GF-D8 (cell line): ENCODE data around the gene LONP1.
A peak's percentile ranks its signal among the peaks of the same experiment; 100 is the strongest.
"Not testable (repeated sequence)": the region's sequence is repeated elsewhere in the genome, so short reads cannot be mapped to it uniquely, and the experiment has no call there.

Experiments used
- DNase-seq: peaks from one replicate; lab custom pipeline; 2025; lab: John Stamatoyannopoulos, UW

LONP1 gene

GRCh38 chr19:5692723-5693194 is 27.2 kb downstream of the LONP1 start:
- no peak for DNase-seq

DNA sequence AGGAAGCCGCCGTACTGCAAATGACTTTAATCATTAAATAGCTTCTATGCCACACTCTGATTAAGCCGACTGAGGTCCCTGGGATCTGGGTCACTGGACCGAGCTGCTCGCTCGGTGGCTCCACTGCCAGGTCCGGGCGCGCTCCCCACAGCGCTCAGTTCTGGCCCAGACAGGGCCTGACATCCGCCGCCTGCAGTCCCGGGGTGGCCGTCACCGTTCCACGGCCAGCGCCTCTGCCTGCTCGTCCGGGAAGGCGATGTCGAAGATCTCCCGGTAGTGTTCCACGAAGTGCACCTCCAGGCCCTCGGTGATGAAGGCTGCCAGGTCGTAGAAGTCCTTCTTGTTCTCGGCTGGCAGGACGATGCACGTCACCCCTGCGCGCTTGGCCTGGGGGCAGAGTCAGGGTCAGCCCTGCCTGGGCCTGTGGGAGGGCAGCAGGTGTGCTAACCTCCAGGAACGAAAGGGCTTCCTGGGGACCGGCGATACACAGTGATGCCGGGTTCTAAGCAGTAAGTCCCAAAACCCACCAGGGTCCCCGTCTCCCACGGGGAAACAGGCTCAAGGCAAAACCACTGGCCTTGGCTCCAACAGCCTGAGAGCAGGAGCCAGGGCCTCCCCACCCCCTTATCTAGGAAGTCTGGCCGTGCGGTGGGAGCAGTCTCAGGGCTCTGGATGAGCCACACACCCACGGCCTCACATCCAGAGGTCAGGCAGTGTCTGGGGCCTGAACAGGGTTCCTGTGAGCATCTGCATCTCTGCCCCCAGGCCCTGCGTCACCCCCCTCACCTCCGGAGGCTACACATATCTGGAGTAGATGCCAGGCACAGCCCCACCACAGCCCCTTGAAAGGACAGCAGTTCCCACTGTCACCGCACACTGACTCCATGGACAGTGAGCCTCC is 27.9 kb downstream of the LONP1 start:
- no peak for DNase-seq

GRCh38 chr19:5690955-5691821 is 28.8 kb downstream of the LONP1 start:
- no peak for DNase-seq

DNA sequence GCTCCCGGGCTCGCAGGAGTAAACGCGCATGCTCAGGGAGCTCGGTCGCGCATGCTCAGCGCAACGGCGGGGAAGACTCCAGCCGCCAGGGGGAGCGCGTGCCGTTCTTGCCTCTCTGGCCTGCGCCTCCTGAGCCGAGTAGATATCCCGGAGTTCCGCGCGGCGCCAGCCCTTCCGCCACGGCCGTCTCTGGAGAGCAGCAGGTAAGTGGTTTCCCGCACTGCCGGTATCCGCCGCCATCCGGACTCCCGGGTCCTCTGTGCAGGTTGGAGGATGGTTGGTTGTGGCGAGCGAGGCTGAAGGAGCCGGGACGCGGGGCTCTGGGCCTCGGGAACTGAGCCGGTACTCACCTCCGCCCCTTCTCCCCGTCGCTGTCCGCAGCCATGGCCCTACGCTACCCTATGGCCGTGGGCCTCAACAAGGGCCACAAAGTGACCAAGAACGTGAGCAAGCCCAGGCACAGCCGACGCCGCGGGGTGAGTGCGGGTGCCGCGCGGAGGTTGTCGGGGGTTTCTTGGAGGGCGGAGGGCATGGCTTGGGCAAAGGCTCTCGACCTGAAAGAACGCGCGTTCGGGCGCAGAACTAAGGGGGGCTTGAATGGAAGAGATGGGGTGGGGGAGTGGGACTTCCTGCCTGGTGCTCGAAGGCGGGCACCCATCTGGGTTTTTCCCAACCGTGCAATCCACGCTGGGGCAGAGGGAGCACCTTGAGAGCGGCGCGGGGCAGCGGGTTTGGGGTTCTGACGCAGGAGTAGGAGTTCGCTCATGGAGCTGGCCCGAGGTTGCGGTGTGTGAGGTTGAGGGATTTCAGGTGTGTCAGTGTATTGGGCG is 29.6 kb downstream of the LONP1 start, which contains the start of gene RPL36:
Gene RPL36, plus strand, starts transcription at position 171 of the 830 bp plus-strand sequence. Its CDS starts 213 bp downstream, at position 384.
- DNase-seq = peak; percentile 85

DNA sequence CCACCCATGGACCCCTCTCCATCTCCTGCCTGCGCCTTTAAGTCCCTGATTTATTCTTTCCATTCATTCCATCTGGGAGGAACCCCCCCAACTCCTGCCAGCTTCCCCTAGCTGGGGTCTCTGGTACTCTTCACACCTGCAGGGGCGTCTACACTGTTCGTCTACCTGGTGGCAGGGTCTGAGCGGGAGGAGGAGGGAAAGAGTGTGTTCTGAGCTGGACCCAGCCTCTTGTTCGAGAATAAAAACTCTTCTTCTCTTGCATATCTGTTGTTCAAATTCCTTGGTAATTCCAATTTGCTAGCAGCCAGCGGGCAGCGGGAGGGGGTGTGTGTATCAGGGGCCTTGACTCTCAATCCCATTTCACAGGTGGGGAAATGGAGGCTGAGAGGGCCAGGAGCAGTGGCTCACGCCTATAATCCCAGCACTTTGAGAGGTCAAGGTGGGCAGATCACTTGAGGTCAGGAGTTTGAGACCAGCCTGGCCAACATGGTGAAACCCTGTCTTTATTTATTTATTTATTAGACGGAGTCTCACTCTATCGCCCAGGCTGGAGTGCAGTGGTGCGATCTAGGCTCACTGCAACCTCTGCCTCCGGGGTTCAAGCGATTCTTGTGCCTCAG is 31.6 kb downstream of the LONP1 start:
- DNase-seq = not testable (repeated sequence)

GRCh38 chr19:5687360-5688198 is 32.4 kb downstream of the LONP1 start:
- no peak for DNase-seq

DNA sequence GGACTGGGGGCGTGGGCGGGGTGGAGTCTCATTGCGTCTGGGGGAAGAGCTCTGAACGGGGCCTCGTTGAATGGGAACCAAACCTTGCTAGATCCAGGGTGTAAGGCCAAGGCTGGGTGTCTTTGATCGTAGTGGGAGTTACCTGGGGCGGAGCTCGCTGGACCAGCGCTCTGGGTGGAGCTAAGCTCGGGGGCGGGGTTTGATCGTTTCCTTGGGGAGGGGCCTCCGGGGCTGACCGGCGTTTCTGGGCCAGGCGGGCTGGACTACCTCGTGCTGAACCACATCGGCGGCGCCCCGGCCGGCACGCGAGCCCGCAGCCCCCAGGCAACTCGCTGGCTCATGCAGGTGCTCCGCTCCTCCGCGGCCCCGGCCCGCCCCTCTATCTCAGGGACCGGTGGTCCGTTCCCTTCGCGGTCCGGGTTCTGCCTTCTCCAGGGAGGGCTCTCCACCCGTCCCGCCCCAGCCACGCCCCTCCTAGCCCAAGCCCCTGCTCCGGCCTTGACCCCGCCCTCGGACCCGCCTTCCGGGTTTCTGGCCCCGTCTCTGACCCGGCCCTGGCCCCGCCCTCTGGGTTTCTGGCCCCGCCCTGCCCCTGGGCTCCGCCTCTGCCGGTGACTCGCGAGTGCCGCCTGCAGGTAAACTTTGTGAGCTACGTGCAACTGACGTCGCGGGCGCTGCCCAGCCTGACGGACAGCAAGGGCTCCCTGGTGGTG is 33.1 kb downstream of the LONP1 start:
- DNase-seq = peak; percentile 70

DNA sequence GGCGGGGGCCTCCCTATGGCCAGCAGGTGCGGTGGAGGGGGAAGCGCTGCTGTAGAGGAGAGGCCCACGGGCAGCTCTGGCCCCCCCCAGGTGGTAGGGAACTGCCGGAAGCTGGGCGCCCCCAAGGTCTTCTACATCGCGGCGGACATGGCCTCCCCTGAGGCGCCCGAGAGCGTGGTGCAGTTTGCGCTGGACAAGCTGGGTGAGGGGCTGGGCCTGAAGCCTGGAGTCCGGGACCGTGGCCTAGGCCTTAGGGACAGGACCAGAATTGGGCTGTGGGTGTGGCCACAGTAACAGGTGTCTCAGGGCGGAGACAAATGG is 33.7 kb downstream of the LONP1 start:
- no peak for DNase-seq

GRCh38 chr19:5684694-5685430 is 35.1 kb downstream of the LONP1 start:
- DNase-seq = no peak

DNA sequence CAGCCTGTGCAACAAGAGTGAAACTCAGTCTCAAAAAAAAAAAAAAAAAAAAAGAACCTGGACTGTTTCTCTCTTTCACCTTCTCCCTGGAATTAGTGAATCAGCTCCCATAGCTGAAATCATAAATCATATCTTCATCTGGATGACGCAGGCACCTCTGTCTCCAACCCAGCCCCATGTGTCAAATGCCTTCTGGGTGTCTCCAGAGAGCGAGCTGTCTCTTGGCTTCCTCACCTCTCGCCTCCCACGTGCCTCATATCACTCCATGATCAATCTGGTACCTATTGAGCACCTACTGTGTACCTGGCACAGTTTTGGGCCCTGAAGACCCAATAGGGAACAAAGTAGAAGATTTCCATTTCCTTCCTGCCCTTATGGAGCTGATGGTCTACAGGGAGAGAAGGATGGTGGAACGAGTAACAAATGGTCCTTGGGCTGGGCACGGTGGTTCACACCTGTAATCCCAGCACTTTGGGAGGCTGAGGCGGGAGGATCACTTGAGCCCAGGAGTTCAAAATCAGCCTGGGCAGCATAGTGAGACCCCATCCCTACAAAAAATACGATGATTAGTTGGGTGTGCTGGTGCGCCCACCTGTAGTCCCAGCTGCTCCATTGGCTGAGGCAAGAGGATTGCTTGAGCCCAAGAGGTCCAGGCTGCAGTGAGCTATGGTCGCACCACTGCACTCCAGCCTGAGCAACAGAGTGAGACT is 36.6 kb downstream of the LONP1 start:
- DNase-seq = no peak

GRCh38 chr19:5682107-5682482 is 37.9 kb downstream of the LONP1 start:
- DNase-seq = no peak

DNA sequence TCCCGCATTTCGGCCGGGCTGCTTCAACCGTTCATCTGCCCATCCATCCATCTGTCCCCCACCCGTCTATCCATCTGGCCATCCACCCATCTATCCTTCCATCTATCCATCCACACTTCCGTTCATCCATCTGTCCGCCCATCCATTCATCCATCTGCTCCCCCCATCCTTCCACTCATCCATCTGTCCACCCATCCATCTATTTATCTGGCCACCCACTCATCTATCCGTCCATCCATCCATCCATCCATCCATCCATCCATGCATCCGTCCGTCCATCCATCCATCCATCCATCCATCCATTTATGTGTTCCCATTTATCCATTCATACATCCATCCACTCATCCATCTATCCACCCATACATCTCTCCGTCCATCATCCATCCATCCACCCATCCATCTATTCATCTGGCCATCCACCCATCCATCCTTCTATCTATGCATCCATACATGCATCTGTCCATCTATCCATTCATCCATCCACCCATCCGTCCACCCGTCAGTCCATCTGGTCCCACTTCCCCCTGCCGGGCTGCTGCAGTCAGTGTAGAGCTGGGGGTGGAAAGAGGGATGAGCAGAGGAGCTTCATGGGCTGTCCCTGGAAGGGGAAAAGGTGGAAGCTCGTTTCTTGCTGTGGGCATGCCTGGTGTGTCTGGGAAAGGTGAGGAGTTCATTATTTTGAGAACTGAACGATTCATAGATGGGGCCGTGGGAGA is 38.4 kb downstream of the LONP1 start:
- DNase-seq = no peak

DNA sequence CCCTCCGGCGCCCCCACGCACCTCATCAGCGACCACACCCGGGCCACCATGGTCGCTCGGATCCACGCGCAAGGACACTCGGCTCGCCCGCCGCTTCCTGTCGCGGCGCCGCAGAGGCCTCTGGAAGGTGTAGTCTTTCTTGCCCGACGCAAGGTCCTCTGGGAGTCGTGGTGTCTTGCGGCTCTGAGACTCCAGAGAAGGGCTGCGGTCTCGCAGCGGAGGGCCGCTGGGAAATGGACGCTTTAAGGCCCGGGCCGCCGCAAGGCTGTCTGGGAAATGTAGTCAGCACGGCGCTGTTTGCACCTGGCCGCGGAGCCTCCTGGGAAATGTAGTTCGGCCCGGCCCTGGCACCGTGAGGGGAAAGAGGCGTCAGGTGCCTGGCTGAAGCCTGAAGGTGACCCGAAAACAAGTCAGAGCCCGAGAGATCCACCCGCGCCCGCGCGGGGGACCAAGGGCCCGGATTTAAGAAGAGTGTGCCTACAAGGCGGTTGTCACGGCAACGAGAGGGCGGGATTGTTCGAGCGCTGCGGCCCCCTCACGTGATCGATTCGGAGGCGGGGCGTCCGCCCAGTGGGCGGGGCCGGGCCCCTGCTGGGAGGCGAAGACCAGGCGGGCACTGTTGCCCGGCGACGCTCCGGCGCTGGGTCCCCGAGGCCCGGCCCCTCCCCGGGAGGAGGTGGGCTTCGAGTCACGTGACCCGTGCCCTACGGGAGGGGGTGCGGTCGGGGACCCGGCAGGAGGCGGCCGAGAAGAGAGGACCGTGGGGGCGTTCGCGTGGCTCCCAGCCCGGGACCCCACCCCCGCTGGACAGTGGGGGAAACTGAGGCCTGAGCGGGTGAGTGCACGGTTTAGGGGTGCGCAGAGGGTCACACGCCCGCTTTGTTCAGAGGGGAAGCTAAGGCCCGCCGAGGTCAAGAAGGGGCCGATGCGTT is 39.2 kb downstream of the LONP1 start, which contains the start of the genes HSD11B1L and MICOS13:
Gene HSD11B1L, plus strand, starts transcription at position 591 of the 932 bp plus-strand sequence. CDS start 3,806 bp downstream, outside the sequence.
Gene MICOS13, minus strand, starts transcription at position 80 of the 932 bp plus-strand sequence. Its CDS starts 30 bp downstream, at position 50.
- DNase-seq = peak; percentile 96

DNA sequence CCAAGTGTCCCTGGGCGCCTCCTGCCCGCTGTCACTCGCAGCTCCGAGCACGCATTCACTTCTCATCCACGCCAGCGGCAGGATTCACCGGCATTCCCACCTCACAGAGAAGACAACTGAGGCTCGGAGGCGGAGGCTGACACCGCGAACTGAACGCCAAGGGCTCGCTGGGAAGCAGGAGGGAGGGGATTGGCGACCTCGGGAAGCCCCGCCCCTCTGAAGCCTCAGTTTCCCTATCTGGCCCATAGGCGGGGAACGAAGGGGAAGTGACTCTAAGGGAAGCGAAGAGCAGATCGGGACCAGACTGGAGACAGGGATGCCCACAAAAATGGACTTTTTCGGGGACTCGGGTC is 39.9 kb downstream of the LONP1 start:
- DNase-seq = no peak

DNA sequence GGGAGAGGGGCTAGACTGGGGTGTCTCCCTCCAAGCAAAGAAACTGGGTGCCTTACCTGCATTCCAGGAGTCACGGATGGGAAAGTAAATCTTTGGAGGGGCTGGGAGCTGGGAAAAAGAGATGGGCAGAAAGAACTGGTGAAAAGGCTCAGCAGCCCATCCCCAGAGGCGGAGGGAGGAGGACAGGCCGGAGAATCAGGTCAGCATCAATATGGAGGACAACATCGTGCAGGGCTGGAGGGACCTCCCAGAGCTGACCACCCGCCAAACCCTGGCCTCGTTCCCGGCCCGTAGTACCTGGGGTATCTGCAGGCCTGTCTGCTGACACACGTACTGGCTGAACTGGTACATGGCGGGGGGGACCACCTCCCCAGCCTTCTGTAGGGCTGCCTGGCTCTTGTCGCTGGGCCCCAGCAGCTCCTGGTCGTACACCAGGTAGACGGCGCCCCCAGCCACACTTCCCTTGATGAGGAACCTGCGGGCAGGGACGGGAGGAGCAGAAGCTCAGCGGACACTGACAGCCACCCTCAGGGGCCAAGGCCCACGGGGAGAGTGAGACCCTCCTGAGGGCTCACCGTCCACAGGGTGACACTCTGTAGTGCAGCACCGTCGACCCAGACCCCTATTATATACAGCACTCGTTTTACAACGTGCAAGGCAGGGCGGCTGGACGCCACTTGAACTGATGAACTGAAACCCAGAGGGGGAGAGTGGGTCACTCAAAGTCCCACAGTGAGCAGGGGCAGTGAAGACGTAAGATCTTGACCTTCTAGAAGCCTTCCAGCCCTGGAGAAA is 40.5 kb downstream of the LONP1 start:
- DNase-seq = no peak
